ENCODE measurements around the gene CDK19. TPM values are rescaled to one million over a fixed set of nuclear protein-coding genes. Genes with fewer than 3 reads are reported as not detected.
"Not testable (repeated sequence)": the region's sequence is repeated elsewhere in the genome, so short reads cannot be mapped to it uniquely, and the experiment has no call there.

CDK19 gene
- total RNA-seq, 1 donor from 2014 or later: 6.9 TPM

GRCh38 chr6:110595112-110595511 lies 220.2 kb downstream of the CDK19 start:
- DNase-seq (ENCODE audit: low spot score) (no peak), ATAC-seq (no peak)

GRCh38 chr6:110593637-110594036 lies 221.6 kb downstream of the CDK19 start:
- no peak for DNase-seq (ENCODE audit: low spot score)
- no peak for ATAC-seq

- no peak for ATAC-seq
- no peak for DNase-seq (ENCODE audit: low spot score)
These were observed 222.5 kb downstream of the CDK19 start for GRCh38 chr6:110592765-110593164.

- DNase-seq (ENCODE audit: low spot score): no peak
- ATAC-seq: no peak
These were observed 224.4 kb downstream of the CDK19 start for GRCh38 chr6:110590821-110591351.

- no peak for DNase-seq (ENCODE audit: low spot score)
- no peak for ATAC-seq
These were observed 225.3 kb downstream of the CDK19 start for GRCh38 chr6:110589865-110590513.

- DNase-seq (ENCODE audit: low spot score) (no peak), ATAC-seq (no peak)
These were observed 227.9 kb downstream of the CDK19 start for GRCh38 chr6:110587328-110587727.

GRCh38 chr6:110581679-110582078 lies 233.6 kb downstream of the CDK19 start:
- DNase-seq (ENCODE audit: low spot score) (no peak), ATAC-seq (no peak)

- ATAC-seq; DNase-seq (ENCODE audit: low spot score): not testable (repeated sequence)
These were observed 237.6 kb downstream of the CDK19 start for GRCh38 chr6:110577596-110578167.

GRCh38 chr6:110575925-110576463 lies 239.3 kb downstream of the CDK19 start:
- DNase-seq (ENCODE audit: low spot score) (no peak), ATAC-seq (no peak)

GRCh38 chr6:110574817-110575216 lies 240.5 kb downstream of the CDK19 start:
- ATAC-seq (no peak), DNase-seq (ENCODE audit: low spot score) (no peak)

GRCh38 chr6:110573537-110573936 lies 241.7 kb downstream of the CDK19 start:
- no peak for ATAC-seq
- no peak for DNase-seq (ENCODE audit: low spot score)

GRCh38 chr6:110573136-110573535 lies 242.1 kb downstream of the CDK19 start:
- ATAC-seq (no peak), DNase-seq (ENCODE audit: low spot score) (no peak)

GRCh38 chr6:110567957-110568696 lies 247.1 kb downstream of the CDK19 start:
- DNase-seq (ENCODE audit: low spot score) (no peak), ATAC-seq (no peak)

- ATAC-seq: peak; percentile 80
- DNase-seq (ENCODE audit: low spot score): peak; percentile 62
These were observed 248.7 kb downstream of the CDK19 start for GRCh38 chr6:110566346-110567125.

- no peak for DNase-seq (ENCODE audit: low spot score)
- peak; percentile 23 for ATAC-seq
These were observed 250.4 kb downstream of the CDK19 start for GRCh38 chr6:110564703-110565421.

GRCh38 chr6:110563711-110564110 lies 251.6 kb downstream of the CDK19 start:
- no peak for DNase-seq (ENCODE audit: low spot score)
- no peak for ATAC-seq

GRCh38 chr6:110562316-110562915 lies 252.9 kb downstream of the CDK19 start:
- DNase-seq (ENCODE audit: low spot score) (no peak), ATAC-seq (no peak)

GRCh38 chr6:110561696-110562095 lies 253.6 kb downstream of the CDK19 start:
- ATAC-seq (no peak), DNase-seq (ENCODE audit: low spot score) (no peak)

GRCh38 chr6:110561008-110561396 lies 254.3 kb downstream of the CDK19 start:
- ATAC-seq: no peak
- DNase-seq (ENCODE audit: low spot score): no peak
